H1 (cell line): ENCODE results near the gene SYTL2. TPM values are rescaled to one million over a fixed set of nuclear protein-coding genes. Genes with fewer than 3 reads are reported as not detected.

Source experiments
- CTCF ChIA-PET: fragments of 300-600 bp; sonication (Branson Sonifier 250); formaldehyde crosslinking; loops from one replicate; lab custom pipeline; 2021; ENCODE audit not compliant: partially characterized antibody; lab: Charles Lee
- POLR2A ChIA-PET: fragments of 300-600 bp; sonication (Branson Sonifier 250); formaldehyde crosslinking; loops from one replicate; lab custom pipeline; 2021; ENCODE audit warnings: inconsistent platforms; ENCODE audit not compliant: partially characterized antibody; lab: Charles Lee
- DNase-seq, 2 experiments: peaks; one replicate each; pipeline versions ENCODE4 v3.0.0 to v3.0.0-alpha.2; 2010 to 2022; ENCODE audit warnings: low spot score in 2 of 2, low read depth in 1 of 2, mixed read lengths in 1 of 2
- FAIRE-seq: peaks from 2 replicates; lab custom pipeline; 2011; peaks lifted over from hg19 to GRCh38; lab: Jason Lieb, UNC
- H2AFZ ChIP-seq: 2 replicates; pipeline ENCODE4 v1.8.1; 2012; ENCODE audit warnings: low read length, inconsistent platforms
- H2AK5ac ChIP-seq: 2 replicates; pipeline ENCODE4 v1.6.1; 2013; ENCODE audit warnings: low read depth, low read length
- H2BK120ac ChIP-seq: replicated peaks from 2 replicates; pipeline ENCODE3; 2013; ENCODE audit warnings: low read depth, low read length, inconsistent platforms
- H2BK12ac ChIP-seq: 2 replicates; pipeline ENCODE4 v1.6.1; 2013; ENCODE audit warnings: low read depth, low read length
- H2BK15ac ChIP-seq: 2 replicates; pipeline ENCODE4 v1.6.1; 2013; ENCODE audit warnings: low read length
- H2BK20ac ChIP-seq: 2 replicates; pipeline ENCODE4 v1.6.1; 2013; ENCODE audit warnings: low read length
- H2BK5ac ChIP-seq: 2 replicates; pipeline ENCODE4 v1.6.1; 2013; ENCODE audit warnings: low read depth, low read length
- H3K14ac ChIP-seq: 2 replicates; pipeline ENCODE4 v1.6.1; 2013; ENCODE audit warnings: inconsistent platforms; ENCODE audit not compliant: insufficient read length
- H3K18ac ChIP-seq: 2 replicates; pipeline ENCODE4 v1.6.1; 2013; ENCODE audit warnings: low read length; ENCODE audit errors: extremely low read depth
- H3K23ac ChIP-seq: 2 replicates; pipeline ENCODE4 v1.6.1; 2013; ENCODE audit warnings: inconsistent platforms; ENCODE audit not compliant: insufficient read length
- H3K23me2 ChIP-seq: 2 replicates; pipeline ENCODE4 v1.6.1; 2013; ENCODE audit warnings: low read depth, low read length
- H3K27ac ChIP-seq: 2 replicates; pipeline ENCODE4 v1.6.1; 2011; ENCODE audit warnings: low read depth, low read length, inconsistent platforms
- H3K27me3 ChIP-seq, 4 experiments: replicated peaks in 1 of 4; 1 replicate in 1 of 4; 2 replicates in 3 of 4; pipeline versions ENCODE4 v1.6.1 to v1.8.1; 2011 to 2013; ENCODE audit warnings: low read length in 3 of 4, mild to moderate bottlenecking in 3 of 4, inconsistent platforms in 2 of 4, mixed read lengths in 2 of 4, moderate library complexity in 1 of 4; ENCODE audit not compliant: control insufficient read depth in 3 of 4, insufficient read depth in 3 of 4; ENCODE audit errors: extremely low read depth in 1 of 4
- H3K36me3 ChIP-seq, 4 experiments: 2 replicates each; pipeline versions ENCODE4 v1.6.1 to v1.8.1; 2011 to 2013; ENCODE audit warnings: mild to moderate bottlenecking in 4 of 4, low read length in 3 of 4, moderate library complexity in 2 of 4, control low read depth in 1 of 4, inconsistent platforms in 1 of 4; ENCODE audit not compliant: insufficient read depth in 4 of 4, control insufficient read depth in 2 of 4
- H3K4ac ChIP-seq: replicated peaks from 2 replicates; pipeline ENCODE3; 2013; ENCODE audit warnings: low read length, low read depth, mixed read lengths, inconsistent platforms; ENCODE audit not compliant: insufficient read length
- H3K4me1 ChIP-seq, 4 experiments: replicated peaks in 1 of 4; 1 replicate in 1 of 4; 2 replicates in 3 of 4; pipeline versions ENCODE4 v1.6.1 to v1.8.1; 2011 to 2013; ENCODE audit warnings: low read length in 3 of 4, inconsistent platforms in 2 of 4, mixed read lengths in 1 of 4; ENCODE audit not compliant: insufficient read depth in 4 of 4, control insufficient read depth in 3 of 4
- H3K4me2 ChIP-seq, 2 experiments: 2 replicates each; pipeline versions ENCODE4 v1.6.1 to v1.8.1; 2011 to 2013; ENCODE audit warnings: low read depth in 2 of 2, low read length in 2 of 2, control low read depth in 1 of 2, inconsistent platforms in 1 of 2, mild to moderate bottlenecking in 1 of 2; ENCODE audit not compliant: insufficient read depth in 1 of 2
- H3K4me3 ChIP-seq, 4 experiments: fragments of 200-600, 300-600 bp in 1 of 4; sonication (generic), shearing (Covaris generic), sonication (Bioruptor Twin) in 1 of 4; 2 replicates each; pipeline versions ENCODE4 v1.5.1 to v1.8.1; 2011 to 2016; ENCODE audit warnings: low read length in 4 of 4, low read depth in 3 of 4, control low read depth in 2 of 4, inconsistent platforms in 2 of 4, mild to moderate bottlenecking in 2 of 4, mixed read lengths in 1 of 4, moderate library complexity in 1 of 4; ENCODE audit not compliant: insufficient read depth in 2 of 4; ENCODE audit errors: extremely low read depth in 1 of 4
- H3K56ac ChIP-seq: replicated peaks from 2 replicates; pipeline ENCODE3; 2013; ENCODE audit warnings: low read depth, mild to moderate bottlenecking, mixed read lengths, low read length, inconsistent platforms; ENCODE audit not compliant: insufficient read length
- H3K79me1 ChIP-seq: 2 replicates; pipeline ENCODE4 v1.6.1; 2013; ENCODE audit warnings: low read depth, low read length, control low read depth
- H3K79me2 ChIP-seq, 2 experiments: 2 replicates each; pipeline versions ENCODE4 v1.6.1 to v1.8.1; 2012 to 2013; ENCODE audit warnings: low read length in 2 of 2, mild to moderate bottlenecking in 2 of 2, inconsistent platforms in 1 of 2; ENCODE audit not compliant: insufficient read depth in 2 of 2, control insufficient read depth in 1 of 2
- H3K9ac ChIP-seq, 4 experiments: replicated peaks in 1 of 4; 1 replicate in 1 of 4; 2 replicates in 3 of 4; pipeline versions ENCODE4 v1.6.1 to v1.8.1; 2011 to 2013; ENCODE audit warnings: low read depth in 3 of 4, low read length in 3 of 4, control low read depth in 2 of 4, mild to moderate bottlenecking in 2 of 4, moderate library complexity in 2 of 4, inconsistent platforms in 1 of 4; ENCODE audit errors: extremely low read depth in 1 of 4
- H3K9me3 ChIP-seq, 2 experiments: 2 replicates each; pipeline versions ENCODE4 v1.6.1 to v1.8.1; 2012 to 2013; ENCODE audit warnings: mild to moderate bottlenecking in 2 of 2, moderate library complexity in 2 of 2, control low read depth in 1 of 2, inconsistent platforms in 1 of 2, low read depth in 1 of 2, low read length in 1 of 2, mixed read lengths in 1 of 2; ENCODE audit not compliant: insufficient read depth in 2 of 2
- H4K20me1 ChIP-seq, 2 experiments: replicated peaks in 1 of 2; 2 replicates each; pipeline versions ENCODE3 to v1.8.1; 2011 to 2013; ENCODE audit warnings: inconsistent platforms in 2 of 2, low read length in 2 of 2, mild to moderate bottlenecking in 1 of 2; ENCODE audit not compliant: insufficient read depth in 2 of 2, control insufficient read depth in 1 of 2
- H4K5ac ChIP-seq: 2 replicates; pipeline ENCODE4 v1.6.1; 2013; ENCODE audit warnings: low read length, low read depth, mixed read lengths, inconsistent platforms; ENCODE audit not compliant: insufficient read length
- H4K8ac ChIP-seq: 2 replicates; pipeline ENCODE4 v1.8.0; 2013; ENCODE audit warnings: mild to moderate bottlenecking, moderate library complexity, low read length, inconsistent platforms; ENCODE audit not compliant: insufficient read depth; ENCODE audit errors: extremely low read depth
- H4K91ac ChIP-seq: replicated peaks from 2 replicates; pipeline ENCODE3; 2013; ENCODE audit warnings: low read length, mixed read lengths, inconsistent platforms; ENCODE audit not compliant: insufficient read length
- TEAD4 ChIP-seq: IDR thresholded peaks from 2 replicates; pipeline ENCODE4 v1.6.1; 2012; ENCODE audit warnings: low read depth, low read length, inconsistent platforms, mixed read lengths
- WGBS, 2 experiments: shearing (Covaris generic) in 1 of 2; methylation state at CpG; one replicate each; pipeline versions ENCODE4 v1.1.6 to v1.1.7; 2013 to 2015; ENCODE audit warnings: low lambda C conversion rate in 2 of 2, mixed read lengths in 2 of 2, inconsistent platforms in 1 of 2, low coverage in 1 of 2, missing lambda C conversion rate in 1 of 2; ENCODE audit not compliant: insufficient replicate concordance in 2 of 2, insufficient coverage in 1 of 2, insufficient read length in 1 of 2; ENCODE audit errors: extremely low coverage in 1 of 2, missing lambda C conversion rate in 1 of 2; 5-methylcytosine and 5-hydroxymethylcytosine counted together
- polyA plus RNA-seq, 7 experiments: library from polyadenylated mRNA; depleted of rRNA in 3 of 7; stranded (reverse) in 5 of 7; unstranded in 2 of 7; fragments of >200 nt in 5 of 7; fragments of 200-250 nt in 2 of 7; gene quantifications; 1 replicate in 5 of 7; 2 replicates in 1 of 7; 4 replicates in 1 of 7; pipeline versions ENCODE4 v1.2.1 to v1.2.3, GENCODE V29; 2011 to 2013; ENCODE audit warnings: missing spikeins in 2 of 7, mixed read lengths in 2 of 7
- total RNA-seq: library from RNA; stranded (reverse); fragmentation: NEBNext Ultra II Directional; extraction: Animal tissue kit (Norgen Biotek cat#: 25700); gene quantifications from 2 replicates; pipeline ENCODE4 v1.2.1, GENCODE V29; 2021

SYTL2 gene
- total and polyA plus RNA-seq, 2 of the 8 experiments (the other 6 are each of a cell fraction or from before 2014, with no cell fraction given) = 1.3 to 9.1 TPM

GRCh38 chr11:85800595-85801342 is 10.2 kb downstream of the SYTL2 start:
- TF ChIP-seq TEAD4 = no peak
- TF ChIP-seq, all 59 proteins: peak for 0
- Histone ChIP-seq H3K27me3 (no peaks in the 10 kb centered on the region), H3K4me1 (peaks cover 0 to 2% (median 0%) of the 10 kb centered on the region in 4 experiments; a peak in 1 of 7 replicates), H3K56ac (no peak overlapping the region), H2AK5ac (no peak overlapping the region), H3K9ac (no peak overlapping the region), H2BK20ac (no peak overlapping the region), H3K36me3 (no peaks in the 10 kb centered on the region), H2BK5ac (no peak overlapping the region), H3K23ac (no peak overlapping the region), H4K5ac (no peak overlapping the region), H3K27ac (no peak overlapping the region), H3K79me2 (no peaks in the 10 kb centered on the region), H2BK120ac (no peak overlapping the region), H3K14ac (no peak overlapping the region), H3K4me2 (no peak overlapping the region), H3K18ac (no peak overlapping the region), H3K4me3 (no peak overlapping the region), H4K8ac (no peak overlapping the region), H4K91ac (no peak overlapping the region), H3K4ac (no peak overlapping the region), H2AFZ (no peak overlapping the region), H4K20me1 (no peaks in the 10 kb centered on the region), H3K79me1 (no peaks in the 10 kb centered on the region), H2BK12ac (no peak overlapping the region), H3K23me2 (no peaks in the 10 kb centered on the region), H3K9me3 (no peaks in the 10 kb centered on the region), H2BK15ac (no peak overlapping the region)
- 85% methylated on average over 4 of the region's 4 CpGs; no CpG with 5 or more reads in 1 of the 2 experiments for WGBS, 2 experiments
- FAIRE-seq (no peak), DNase-seq (no peak)
- POLR2A ChIA-PET = no interaction called here
- CTCF ChIA-PET = no interaction called here
